IMR-90 (cell line): Measurements from ENCODE around the gene ERICH3. TPM values are rescaled to one million over a fixed set of nuclear protein-coding genes. Genes with fewer than 3 reads are reported as not detected.

ENCODE experiments used
- ATAC-seq: fragments of 200-7000 bp; cut with Tn5 transposase; 2 replicates; pipeline ENCODE4 v1.9.1; 2020; ENCODE audit warnings: low read depth, mild to moderate bottlenecking, moderate library complexity
- BruUV-seq: library from RNA; stranded (reverse); fragments of 400-500 nt; replicated peaks from 2 replicates; lab custom pipeline; 2021; lab: Mats Ljungman, UMichigan
- CTCF ChIA-PET: fragments of 300-600 bp; formaldehyde crosslinking; extraction: SDS; loops from one replicate; lab custom pipeline; 2021; ENCODE audit warnings: antibody characterized with exemption; lab: Yijun Ruan, JAX
- POLR2A ChIA-PET: fragments of 300-600 bp; sonication (Branson Sonifier 250); formaldehyde crosslinking; loops from one replicate; lab custom pipeline; 2022; ENCODE audit warnings: antibody characterized with exemption; ENCODE audit not compliant: unreplicated experiment; lab: Charles Lee
- DNase-seq: peaks from one replicate; pipeline ENCODE4 v3.0.0; 2013
- H2AFZ ChIP-seq: replicated peaks from 2 replicates; pipeline ENCODE3; 2013; ENCODE audit warnings: low read length, mild to moderate bottlenecking; ENCODE audit not compliant: poor library complexity
- H2AK5ac ChIP-seq: 2 replicates; pipeline ENCODE4 v1.6.1; 2013; ENCODE audit warnings: low read depth, low read length, inconsistent platforms
- H2AK9ac ChIP-seq: replicated peaks from 2 replicates; pipeline ENCODE3; 2013; ENCODE audit warnings: mild to moderate bottlenecking, low read depth, low read length, moderate library complexity; ENCODE audit not compliant: poor library complexity
- H2BK120ac ChIP-seq: 2 replicates; pipeline ENCODE4 v1.6.1; 2013; ENCODE audit warnings: low read depth, low read length, inconsistent platforms
- H2BK15ac ChIP-seq: 3 replicates; pipeline ENCODE4 v1.6.1; 2013; ENCODE audit warnings: low read depth, low read length, inconsistent platforms
- H2BK20ac ChIP-seq: 2 replicates; pipeline ENCODE4 v1.6.1; 2013; ENCODE audit warnings: low read depth, mild to moderate bottlenecking, inconsistent platforms, low read length, moderate library complexity
- H2BK5ac ChIP-seq: 2 replicates; pipeline ENCODE4 v1.6.1; 2013; ENCODE audit warnings: mild to moderate bottlenecking, low read depth, low read length, inconsistent platforms; ENCODE audit not compliant: poor library complexity, severe bottlenecking
- H3K14ac ChIP-seq: replicated peaks from 2 replicates; pipeline ENCODE4 v1.6.1; 2013; ENCODE audit warnings: low read depth, low read length, inconsistent platforms
- H3K18ac ChIP-seq: 2 replicates; pipeline ENCODE4 v1.6.1; 2013; ENCODE audit warnings: low read depth, low read length, control low read depth
- H3K23ac ChIP-seq: 2 replicates; pipeline ENCODE4 v1.6.1; 2013; ENCODE audit warnings: low read depth, low read length, inconsistent platforms
- H3K27ac ChIP-seq: 2 replicates; pipeline ENCODE4 v1.5.1; 2013; ENCODE audit warnings: mild to moderate bottlenecking, control low read depth, low read length; ENCODE audit not compliant: insufficient read depth
- H3K27me3 ChIP-seq: 2 replicates; pipeline ENCODE4 v1.6.1; 2013; ENCODE audit warnings: low read length; ENCODE audit not compliant: control insufficient read depth, insufficient read depth
- H3K36me3 ChIP-seq: 2 replicates; pipeline ENCODE4 v1.6.1; 2013; ENCODE audit warnings: low read length, mixed read lengths; ENCODE audit not compliant: control insufficient read depth, insufficient read depth
- H3K4ac ChIP-seq: 2 replicates; pipeline ENCODE4 v1.6.1; 2013; ENCODE audit warnings: low read depth, low read length, inconsistent platforms
- H3K4me1 ChIP-seq: 2 replicates; pipeline ENCODE4 v1.6.1; 2013; ENCODE audit warnings: low read length, mixed read lengths; ENCODE audit not compliant: control insufficient read depth, insufficient read depth
- H3K4me2 ChIP-seq: 2 replicates; pipeline ENCODE4 v1.6.1; 2013; ENCODE audit warnings: low read depth, mild to moderate bottlenecking, control low read depth, low read length, moderate library complexity
- H3K4me3 ChIP-seq: 2 replicates; pipeline ENCODE4 v1.5.1; 2013; ENCODE audit warnings: low read depth, mild to moderate bottlenecking, control low read depth, low read length, moderate library complexity; ENCODE audit not compliant: insufficient read depth
- H3K56ac ChIP-seq: 2 replicates; pipeline ENCODE4 v1.6.1; 2013; ENCODE audit warnings: low read length, inconsistent platforms; ENCODE audit not compliant: insufficient read depth; ENCODE audit errors: extremely low read depth
- H3K79me1 ChIP-seq, 2 experiments: 2 replicates each; pipeline ENCODE4 v1.6.1; 2013; ENCODE audit warnings: low read length in 2 of 2, inconsistent platforms in 1 of 2, low read depth in 1 of 2
- H3K9ac ChIP-seq: 2 replicates; pipeline ENCODE4 v1.6.1; 2013; ENCODE audit warnings: low read depth, low read length, control low read depth
- H3K9me1 ChIP-seq: 2 replicates; pipeline ENCODE4 v1.6.1; 2013; ENCODE audit warnings: low read length, inconsistent platforms; ENCODE audit not compliant: insufficient read depth
- H3K9me3 ChIP-seq: 2 replicates; pipeline ENCODE4 v1.6.1; 2013; ENCODE audit warnings: low read length; ENCODE audit not compliant: control insufficient read depth, insufficient read depth
- H4K20me1 ChIP-seq: 2 replicates; pipeline ENCODE4 v1.6.1; 2013; ENCODE audit warnings: low read length, inconsistent platforms; ENCODE audit not compliant: insufficient read depth
- H4K5ac ChIP-seq: 2 replicates; pipeline ENCODE4 v1.6.1; 2013; ENCODE audit warnings: mild to moderate bottlenecking, low read depth, low read length, control low read depth
- H4K8ac ChIP-seq, 2 experiments: 2 replicates each; pipeline ENCODE4 v1.6.1; 2013; ENCODE audit warnings: low read depth in 2 of 2, low read length in 2 of 2, control low read depth in 1 of 2, inconsistent platforms in 1 of 2
- H4K91ac ChIP-seq: 2 replicates; pipeline ENCODE4 v1.6.1; 2013; ENCODE audit warnings: low read depth, low read length, inconsistent platforms; ENCODE audit not compliant: insufficient read depth
- CEBPB ChIP-seq: IDR thresholded peaks from 2 replicates; pipeline ENCODE4 v1.6.1; 2012; ENCODE audit warnings: low read depth, low read length, improper control_type of control experiment
- CHD1 ChIP-seq: IDR thresholded peaks from 2 replicates; pipeline ENCODE4 v1.6.1; 2012; ENCODE audit warnings: low read depth, low read length, improper control_type of control experiment
- NFE2L2 ChIP-seq: fragments of 150-350 bp; IDR thresholded peaks from 2 replicates; pipeline ENCODE4 v1.6.1; 2016; ENCODE audit warnings: low read depth, mild to moderate bottlenecking, low read length
- RAD21 ChIP-seq: IDR thresholded peaks from 2 replicates; pipeline ENCODE4 v1.6.1; 2012; ENCODE audit warnings: low read length, improper control_type of control experiment
- RCOR1 ChIP-seq: IDR thresholded peaks from 2 replicates; pipeline ENCODE4 v1.6.1; 2012; ENCODE audit warnings: mild to moderate bottlenecking, low read length, improper control_type of control experiment; ENCODE audit not compliant: insufficient replicate concordance
- WGBS, 2 experiments: methylation state at CpG; one replicate each; pipeline versions ENCODE4 v1.1.5 to v1.1.7; 2013; ENCODE audit warnings: missing lambda C conversion rate in 2 of 2; ENCODE audit not compliant: insufficient read length in 1 of 2; ENCODE audit errors: extremely low coverage in 2 of 2; 5-methylcytosine and 5-hydroxymethylcytosine counted together
- dilution Hi-C: fragments of 300-500 bp; cut with HindIII; formaldehyde crosslinking; loops from one replicate; pipeline ENCODE4 v1.14.3; 2018; ENCODE audit warnings: low sequenced_read_pairs; ENCODE audit not compliant: unreplicated experiment
- in situ Hi-C: fragments of 300-500 bp; cut with MboI; formaldehyde crosslinking; loops from 3 replicates; pipeline ENCODE4 v1.14.3; 2019; ENCODE audit warnings: low sequenced_read_pairs, inconsistent platforms, mixed read lengths
- intact Hi-C: fragments of 100-400 bp; cut with micrococcal nuclease; formaldehyde crosslinking; loops from 2 replicates; pipeline ENCODE4 v1.10.0; 2022
- polyA plus RNA-seq, 3 experiments: library from polyadenylated mRNA; depleted of rRNA; stranded (reverse); fragments of >200 nt; gene quantifications; 2 replicates each; pipeline ENCODE4 v1.2.3, GENCODE V29; 2012; ENCODE audit warnings: low replicate concordance in 1 of 3
- total RNA-seq: library from RNA; depleted of rRNA; stranded (reverse); fragments of >200 nt; gene quantifications from 2 replicates; pipeline ENCODE4 v1.2.3, GENCODE V29; 2012

Gene ERICH3
- total and polyA plus RNA-seq, 2 of the 4 experiments (the other 2 are of a cell fraction) = not detected

DNA sequence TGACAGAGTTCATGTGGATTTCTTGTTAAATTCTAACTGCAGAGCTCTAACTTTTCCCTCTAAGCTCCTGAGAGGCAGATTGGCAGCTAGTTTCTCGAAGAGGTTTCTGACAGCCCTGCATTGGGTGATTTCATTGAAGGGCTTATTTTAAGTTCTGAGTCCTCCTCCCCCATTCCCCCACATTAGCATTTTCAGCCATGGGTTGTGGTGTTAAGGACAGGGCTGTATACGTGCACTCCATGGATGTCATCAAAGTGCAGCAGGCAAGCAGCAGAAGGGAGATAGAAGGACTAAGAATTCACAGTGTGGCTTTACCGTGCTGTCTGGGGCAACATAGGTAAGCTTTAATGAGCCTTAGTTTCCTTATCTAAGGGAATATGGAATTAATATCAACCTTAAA, 40.3 kb upstream of the ERICH3 start:
- H2AK9ac ChIP-seq = no peak overlapping the region
- no TSS peak for BruUV-seq
- peaks cover 6% of the 10 kb centered on the region for H3K9me1 ChIP-seq
- no peaks in the 10 kb centered on the region for H3K27me3 ChIP-seq
- H3K4me2 ChIP-seq = no peak overlapping the region
- H4K91ac ChIP-seq = peak overlapping the region; percentile 66; the same call in 1 of the 2 replicates
- H4K20me1 ChIP-seq = no peaks in the 10 kb centered on the region
- TF ChIP-seq NFE2L2 (no peak), RCOR1 (no peak), RAD21 (no peak), CHD1 (no peak), CEBPB (no peak)
- in situ Hi-C loops (no loop called here), intact Hi-C loops (loop anchor here (2.0 kb wide), 1 partner anchor 15 kb away; no protein-coding TSS in a partner anchor), dilution Hi-C loops (no loop called here)
- no peak overlapping the region for H3K18ac ChIP-seq
- no CpG with 5 or more reads among the region's 3 CpGs for WGBS, 2 experiments
- H2AFZ ChIP-seq = no peak overlapping the region
- H2BK120ac ChIP-seq = 0 out of 2 replicates have a peak overlapping the region, but pooled peaks have one; percentile 6
- DNase-seq (no peak), ATAC-seq (no peak)
- no peak overlapping the region for H3K23ac ChIP-seq
- H3K4ac ChIP-seq = peak overlapping the region; percentile 31; the same call in 1 of the 2 replicates
- no peak overlapping the region for H2BK15ac ChIP-seq
- peak overlapping the region; percentile 11; the same call in 1 of the 2 replicates for H2BK20ac ChIP-seq
- H3K9ac ChIP-seq = no peak overlapping the region
- ChIA-PET CTCF (interaction anchor here (0.6 to 1.5 kb wide), 4 partner anchors 16 to 25 kb away, joined by 3 to 5 read pairs (median 4); partner anchors contain the start of genes CRYZ and TYW3), POLR2A (no interaction called here)
- no peak overlapping the region for H3K56ac ChIP-seq
- no peak overlapping the region for H4K5ac ChIP-seq
- 0 out of 2 replicates have a peak overlapping the region, but pooled peaks have one; percentile 3 for H3K14ac ChIP-seq
- H3K9me3 ChIP-seq = no peaks in the 10 kb centered on the region
- H3K27ac ChIP-seq = peak overlapping the region; percentile 10; the same call in 1 of the 2 replicates
- no peak overlapping the region for H3K4me3 ChIP-seq
- peaks cover 0 to 3% of the 10 kb centered on the region in 2 experiments; a peak in 3 of 4 replicates for H3K79me1 ChIP-seq
- H4K8ac ChIP-seq = no peak overlapping the region
- no peak overlapping the region for H2BK5ac ChIP-seq
- peaks cover 7% of the 10 kb centered on the region for H3K36me3 ChIP-seq
- peaks cover 8% of the 10 kb centered on the region for H3K4me1 ChIP-seq
- no peak overlapping the region; the same call in 1 of the 2 replicates for H2AK5ac ChIP-seq
